RCC 7860 (cell line): ENCODE data around the gene PTGR1.
"Not testable (repeated sequence)": the region's sequence is repeated elsewhere in the genome, so short reads cannot be mapped to it uniquely, and the experiment has no call there.

Experiments
- DNase-seq: peaks from one replicate; pipeline ENCODE4 v3.0.0-alpha.2; 2015; ENCODE audit warnings: low spot score
- FAIRE-seq: peaks from 2 replicates; lab custom pipeline; 2012; peaks lifted over from hg19 to GRCh38; lab: Jason Lieb, UNC

Gene PTGR1

GRCh38 chr9:111615928-111616327 lies 16.5 kb upstream of the PTGR1 start:
- FAIRE-seq, result no peak
- no peak for DNase-seq

- no peak for FAIRE-seq
- DNase-seq, result no peak
Measured at GRCh38 chr9:111613436-111614040, 14.1 kb upstream of the PTGR1 start.

- FAIRE-seq, result no peak
- DNase-seq, result no peak
Measured at GRCh38 chr9:111610845-111611244, 11.4 kb upstream of the PTGR1 start.

- DNase-seq, result no peak
- FAIRE-seq, result no peak
Measured at GRCh38 chr9:111610149-111610548, 10.7 kb upstream of the PTGR1 start.

- no peak for FAIRE-seq
Measured at GRCh38 chr9:111605041-111605559, 5.7 kb upstream of the PTGR1 start.

GRCh38 chr9:111604054-111604615 lies 4.7 kb upstream of the PTGR1 start:
- DNase-seq, result no peak
- FAIRE-seq, result no peak

More at GRCh38 chr9:111605041-111605559, 5.7 kb upstream of the PTGR1 start:
- no peak for DNase-seq

GRCh38 chr9:111603041-111603440 lies 3.6 kb upstream of the PTGR1 start:
- FAIRE-seq (no peak), DNase-seq (no peak)

- DNase-seq (peak; percentile 22), FAIRE-seq (peak; percentile 56)
Measured at GRCh38 chr9:111601237-111602018, 2.0 kb upstream of the PTGR1 start.

- DNase-seq, result no peak
- no peak for FAIRE-seq
Measured at GRCh38 chr9:111599955-111600343, 502 bp upstream of the PTGR1 start.

GRCh38 chr9:111598733-111599091 lies 735 bp downstream of the PTGR1 start:
- FAIRE-seq (no peak), DNase-seq (peak; percentile 27)

GRCh38 chr9:111597852-111598732 lies 1.4 kb downstream of the PTGR1 start:
- DNase-seq (peak; percentile 42), FAIRE-seq (peak; percentile 52)

GRCh38 chr9:111588846-111589245 lies 10.6 kb downstream of the PTGR1 start:
- peak; percentile 22 for FAIRE-seq
- DNase-seq, result no peak

GRCh38 chr9:111586378-111586777 lies 13.1 kb downstream of the PTGR1 start:
- no peak for FAIRE-seq
- no peak for DNase-seq

GRCh38 chr9:111582888-111583287 lies 16.6 kb downstream of the PTGR1 start:
- FAIRE-seq, result peak; percentile 46
- DNase-seq, result peak; percentile 31

GRCh38 chr9:111572950-111573604 lies 26.4 kb downstream of the PTGR1 start:
- FAIRE-seq (no peak), DNase-seq (no peak)

- FAIRE-seq, DNase-seq: not testable (repeated sequence)
Measured at GRCh38 chr9:111568127-111568526, 31.3 kb downstream of the PTGR1 start.

- no peak for FAIRE-seq
- no peak for DNase-seq
Measured at GRCh38 chr9:111566234-111566633, 33.2 kb downstream of the PTGR1 start.

GRCh38 chr9:111561165-111561719 lies 38.2 kb downstream of the PTGR1 start:
- no peak for DNase-seq
- FAIRE-seq, result no peak

GRCh38 chr9:111559000-111559610 lies 40.3 kb downstream of the PTGR1 start:
- FAIRE-seq, result no peak

GRCh38 chr9:111555425-111555824 lies 44.0 kb downstream of the PTGR1 start:
- not testable (repeated sequence) for DNase-seq, FAIRE-seq

More at GRCh38 chr9:111559000-111559610, 40.3 kb downstream of the PTGR1 start:
- peak; percentile 69 for DNase-seq
